HG03064 (cell line): Measurements from ENCODE around the gene SPPL3.
"Not testable (repeated sequence)": the region's sequence is repeated elsewhere in the genome, so short reads cannot be mapped to it uniquely, and the experiment has no call there.

Experiments used
- ATAC-seq: cut with Tn5 transposase; IDR thresholded peaks from one replicate; pipeline ENCODE4 v1.9.1; 2021; ENCODE audit warnings: low read depth; ENCODE audit not compliant: unreplicated experiment

The SPPL3 gene

GRCh38 chr12:120904197-120904773 lies at the start of gene SPPL3:
Gene SPPL3, minus strand, starts transcription at chr12:120904358. Its CDS starts 491 bp downstream, at chr12:120903867.
- peak; percentile 56 for ATAC-seq

- no peak for ATAC-seq
Observed at GRCh38 chr12:120950807-120951206, 46.6 kb upstream of the SPPL3 start.

- not testable (repeated sequence) for ATAC-seq
Observed at GRCh38 chr12:120950260-120950799, 46.2 kb upstream of the SPPL3 start.

GRCh38 chr12:120945516-120945915 lies 41.4 kb upstream of the SPPL3 start:
- not testable (repeated sequence) for ATAC-seq

DNA sequence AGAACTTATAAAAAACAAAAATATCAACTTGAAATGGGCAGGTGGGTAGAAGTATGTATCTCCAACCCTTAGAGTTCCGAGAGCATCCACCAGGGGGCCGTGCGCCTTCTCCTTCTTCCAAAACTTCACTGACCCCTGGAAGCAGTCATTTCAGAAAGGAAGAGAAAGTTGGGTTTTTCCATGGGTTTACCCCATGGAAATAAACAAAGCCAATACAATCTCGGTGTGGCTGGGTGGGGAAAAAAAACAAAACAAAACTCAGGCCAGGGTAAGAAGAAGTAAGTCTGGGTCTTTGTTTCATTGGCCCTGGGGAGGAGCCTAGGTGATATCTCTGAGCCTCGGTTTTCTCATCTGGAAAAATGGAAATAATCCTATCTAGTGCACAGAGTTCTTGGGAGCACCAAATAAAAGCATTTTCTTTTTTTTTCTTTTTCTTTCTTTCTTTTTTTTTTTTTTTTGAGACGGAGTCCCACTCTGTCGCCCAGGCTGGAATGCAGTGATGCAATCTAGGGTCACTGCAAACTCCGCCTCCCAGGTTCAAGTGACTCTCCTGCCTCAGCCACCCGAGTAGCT lies 40.6 kb upstream of the SPPL3 start:
- ATAC-seq: no peak

DNA sequence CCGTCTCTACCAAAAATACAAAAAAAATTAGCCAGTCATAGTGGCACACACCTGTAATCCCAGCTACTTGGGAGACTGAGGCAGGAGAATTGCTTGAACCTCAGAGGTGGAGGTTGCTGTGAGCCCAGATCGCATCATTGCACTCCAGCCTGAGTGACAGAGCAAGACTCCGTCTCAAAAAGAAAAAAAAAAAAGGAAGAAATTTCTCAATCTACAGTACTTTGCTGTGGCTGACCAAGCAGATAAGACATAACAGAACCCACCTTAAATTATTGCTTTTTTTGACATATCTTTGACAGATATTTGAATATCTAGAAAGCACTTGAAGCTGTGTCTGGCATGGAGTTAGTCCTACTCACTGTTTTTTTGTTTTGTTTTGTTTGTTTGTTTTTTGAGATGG lies 39.3 kb upstream of the SPPL3 start:
- ATAC-seq: no peak

GRCh38 chr12:120941846-120942405 lies 37.8 kb upstream of the SPPL3 start:
- no peak for ATAC-seq

DNA sequence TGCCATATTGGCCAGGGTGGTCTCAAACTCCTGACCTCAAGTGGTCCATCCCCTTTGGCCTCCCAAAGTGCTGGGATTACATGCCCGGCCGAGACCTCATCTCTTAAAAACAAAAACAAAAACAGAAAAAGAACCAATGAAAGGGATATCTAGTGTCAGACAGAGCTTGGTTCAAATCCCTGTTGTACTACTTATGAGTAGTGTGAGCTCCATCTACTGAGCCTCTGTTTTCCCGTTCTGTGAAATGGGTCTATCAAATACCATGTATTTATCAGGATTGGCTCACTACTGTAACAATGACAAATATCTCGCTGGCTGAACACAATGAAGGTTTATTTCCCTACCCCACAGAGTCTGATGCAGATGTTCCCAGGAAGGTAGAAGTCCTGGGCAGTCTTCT lies 37.3 kb upstream of the SPPL3 start:
- ATAC-seq: no peak

GRCh38 chr12:120940799-120941198 lies 36.6 kb upstream of the SPPL3 start:
- ATAC-seq: no peak

DNA sequence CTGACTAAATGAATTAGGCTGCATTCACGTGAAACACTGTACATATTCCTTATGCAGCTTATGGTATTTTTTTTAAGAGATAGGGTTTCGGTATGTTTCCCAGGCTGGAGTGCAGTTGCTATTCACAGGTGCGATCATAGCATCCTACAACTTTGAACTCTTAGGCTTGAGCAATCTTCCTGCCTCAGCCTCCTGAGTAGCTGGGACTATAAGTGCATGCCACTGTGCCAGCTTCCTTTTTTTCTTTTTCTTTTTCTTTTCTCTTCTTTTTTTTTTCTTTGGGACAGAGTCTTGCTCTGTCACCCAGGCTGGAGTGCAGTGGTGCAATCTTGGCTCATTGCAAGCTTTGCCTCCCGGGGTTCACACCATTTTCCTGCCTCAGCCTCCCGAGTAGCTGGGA lies 35.8 kb upstream of the SPPL3 start:
- ATAC-seq: no peak

- ATAC-seq: no peak
Observed at GRCh38 chr12:120939523-120939922, 35.4 kb upstream of the SPPL3 start.

GRCh38 chr12:120938496-120938895 lies 34.3 kb upstream of the SPPL3 start:
- no peak for ATAC-seq

- ATAC-seq: no peak
Observed at GRCh38 chr12:120936197-120936596, 32.0 kb upstream of the SPPL3 start.

DNA sequence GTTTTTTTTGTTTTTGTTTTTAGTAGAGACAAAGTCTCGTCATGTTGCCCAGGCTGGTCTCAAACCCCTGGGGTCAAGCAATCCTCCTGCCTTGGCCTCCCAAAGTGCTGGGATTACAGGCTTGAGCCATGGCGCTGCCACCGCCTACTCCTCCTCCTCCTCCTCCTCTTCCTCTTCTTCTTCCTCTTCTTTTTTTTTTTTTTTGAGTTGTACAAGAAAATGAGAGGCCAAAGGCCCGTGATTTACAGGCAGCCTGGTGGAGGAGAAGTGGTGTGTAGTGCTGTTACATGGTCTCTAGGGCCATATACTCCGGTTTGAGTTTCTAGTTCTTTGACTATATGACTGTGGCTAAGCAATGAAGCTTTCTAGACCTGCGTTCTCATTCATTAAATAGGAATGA lies 29.6 kb upstream of the SPPL3 start:
- no peak for ATAC-seq

DNA sequence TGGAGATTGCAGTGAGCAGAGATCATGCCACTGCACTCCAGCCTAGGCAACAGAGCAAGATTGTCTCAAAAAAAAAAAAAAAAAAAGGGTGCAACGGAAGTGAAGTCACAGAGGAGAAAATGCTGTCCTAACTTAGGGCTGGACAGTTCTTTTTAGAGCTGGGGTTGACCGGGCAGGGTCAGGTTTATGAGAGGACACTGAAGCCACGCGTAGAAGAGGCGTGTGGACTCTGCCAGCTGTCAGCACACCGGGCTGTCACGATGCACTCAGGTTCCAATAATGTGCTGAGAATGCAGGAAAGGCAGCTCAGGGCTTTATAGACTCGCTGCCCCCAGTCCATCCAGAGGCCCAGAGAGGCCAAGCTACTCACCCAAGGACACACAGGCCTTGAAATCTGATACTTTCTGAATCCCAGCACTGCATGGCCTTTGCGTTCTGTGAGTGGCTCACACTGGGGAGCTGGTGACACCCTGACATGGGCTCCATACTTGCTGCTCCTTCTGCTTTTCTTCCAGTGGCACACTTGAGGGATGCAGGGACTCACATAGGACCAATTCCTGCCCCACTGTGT lies 28.9 kb upstream of the SPPL3 start:
- no peak for ATAC-seq

GRCh38 chr12:120932058-120932457 lies 27.9 kb upstream of the SPPL3 start:
- no peak for ATAC-seq

DNA sequence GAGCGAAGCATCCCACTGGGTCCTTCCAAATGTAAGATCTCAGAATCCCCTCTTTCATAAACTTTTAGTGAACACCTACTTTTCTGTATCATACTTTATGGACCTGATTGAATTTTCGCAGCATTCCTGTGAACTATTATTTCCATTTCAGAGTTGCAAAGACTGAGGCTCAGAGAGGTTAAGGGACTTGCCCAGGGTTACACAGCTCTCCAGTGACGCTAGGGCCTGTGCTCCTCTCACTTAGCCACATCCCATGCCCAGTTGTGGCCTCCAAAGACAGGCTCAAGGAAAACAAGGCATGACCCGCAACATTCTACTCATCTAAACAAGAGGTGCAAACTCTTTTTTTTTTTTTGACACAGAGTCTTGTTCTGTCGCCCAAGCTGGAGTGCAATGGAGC lies 25.9 kb upstream of the SPPL3 start:
- no peak for ATAC-seq

GRCh38 chr12:120928864-120929652 lies 24.9 kb upstream of the SPPL3 start:
- no peak for ATAC-seq

- ATAC-seq: no peak
Observed at GRCh38 chr12:120925740-120926563, 21.8 kb upstream of the SPPL3 start.

GRCh38 chr12:120922279-120922678 lies 18.1 kb upstream of the SPPL3 start:
- ATAC-seq: no peak
